Transverse colon (tissue), 4 donors: ENCODE data around the gene TLE5. TPM values are rescaled to one million over a fixed set of nuclear protein-coding genes. Genes with fewer than 3 reads are reported as not detected.
A peak's percentile ranks its signal among the peaks of the same experiment; 100 is the strongest.

ENCODE experiments used
- DNase-seq: peaks from one replicate; pipeline ENCODE4 v3.0.0-alpha.2; 2019
- H3K27ac ChIP-seq, 4 donors: fragments of 200-600 bp; sonication (generic); 2 replicates each; pipeline ENCODE4 v1.5.1; 2016 to 2018; ENCODE audit warnings: inconsistent platforms in 4 of 4
- H3K27me3 ChIP-seq: fragments of 200-600 bp; sonication (generic); 2 replicates; pipeline ENCODE4 v1.5.1; 2017; ENCODE audit warnings: inconsistent platforms
- H3K36me3 ChIP-seq, 4 donors: fragments of 200-600 bp; sonication (generic); 2 replicates each; pipeline ENCODE4 v1.5.1; 2017 to 2019; ENCODE audit warnings: inconsistent platforms in 4 of 4
- H3K4me1 ChIP-seq, 4 donors: fragments of 200-600 bp; sonication (generic); 2 replicates each; pipeline ENCODE4 v1.5.1; 2017 to 2020; ENCODE audit warnings: inconsistent platforms in 4 of 4
- H3K4me3 ChIP-seq, 4 donors: fragments of 200-600 bp; sonication (generic); 1 replicate in 1 of 4; 2 replicates in 3 of 4; pipeline versions ENCODE4 v1.5.1 to v1.6.1; 2017 to 2019; ENCODE audit warnings: inconsistent platforms in 4 of 4
- H3K9me3 ChIP-seq, 2 donors: fragments of 200-600 bp; sonication (generic); 2 replicates each; pipeline ENCODE4 v1.5.1; 2017 to 2019; ENCODE audit warnings: inconsistent platforms in 2 of 2
- CTCF ChIP-seq, 5 experiments: fragments of 200-600 bp in 3 of 5; fragments of 450-650 bp in 2 of 5; sonication (generic) in 3 of 5; IDR thresholded peaks; 1 replicate in 2 of 5; 2 replicates in 3 of 5; pipeline ENCODE4 v1.5.1; 2016 to 2017; ENCODE audit warnings: antibody characterized with exemption in 5 of 5, inconsistent platforms in 3 of 5, mild to moderate bottlenecking in 2 of 5, moderate library complexity in 1 of 5
- EP300 ChIP-seq: sonication (generic); formaldehyde crosslinking; IDR thresholded peaks from one replicate; pipeline ENCODE4 v1.6.1; 2017; ENCODE audit warnings: antibody characterized with exemption, low read depth
- POLR2A ChIP-seq: fragments of 450-650 bp; IDR thresholded peaks from one replicate; pipeline ENCODE4 v1.6.1; 2016; ENCODE audit warnings: antibody characterized with exemption, mild to moderate bottlenecking, moderate library complexity
- POLR2AphosphoS5 ChIP-seq, 3 donors: sonication (generic); formaldehyde crosslinking; IDR thresholded peaks; one replicate each; pipeline ENCODE4 v1.6.1; 2016; ENCODE audit warnings: antibody characterized with exemption in 3 of 3
- WGBS, 2 donors: methylation state at CpG; one replicate each; pipeline ENCODE4 v1.1.5; 2018; ENCODE audit warnings: low coverage in 1 of 2; 5-methylcytosine and 5-hydroxymethylcytosine counted together
- in situ Hi-C, 4 donors: fragments of 200-750 bp; cut with MboI; loops; one replicate each; pipeline versions ENCODE4 v1.15.0 to v1.15.1; 2017; ENCODE audit warnings: low sequenced_read_pairs in 3 of 4, low pct_ligation_motif_present in 1 of 4, low pct_unique_long_range_greater_than_20kb in 1 of 4
- intact Hi-C: fragments of 100-400 bp; cut with DNase I; formaldehyde crosslinking; loops from one replicate; pipeline ENCODE4 v1.15.1; 2023; ENCODE audit warnings: low total_unique reads
- total RNA-seq, 4 donors: library from RNA; depleted of rRNA; stranded (reverse); fragments of >200 nt; gene quantifications; one replicate each; pipeline ENCODE4 v1.1.0, GENCODE V29; 2016

Gene TLE5
- total RNA-seq, 4 donors from 2014 or later, result 307 to 561 (median 400) TPM

- no peak for DNase-seq
- peaks cover 11 to 31% (median 26%) of the 10 kb centered on the region in 4 donors for H3K4me1 ChIP-seq
These were observed 28.0 kb downstream of the TLE5 start for GRCh38 chr19:3034406-3034655.

DNA sequence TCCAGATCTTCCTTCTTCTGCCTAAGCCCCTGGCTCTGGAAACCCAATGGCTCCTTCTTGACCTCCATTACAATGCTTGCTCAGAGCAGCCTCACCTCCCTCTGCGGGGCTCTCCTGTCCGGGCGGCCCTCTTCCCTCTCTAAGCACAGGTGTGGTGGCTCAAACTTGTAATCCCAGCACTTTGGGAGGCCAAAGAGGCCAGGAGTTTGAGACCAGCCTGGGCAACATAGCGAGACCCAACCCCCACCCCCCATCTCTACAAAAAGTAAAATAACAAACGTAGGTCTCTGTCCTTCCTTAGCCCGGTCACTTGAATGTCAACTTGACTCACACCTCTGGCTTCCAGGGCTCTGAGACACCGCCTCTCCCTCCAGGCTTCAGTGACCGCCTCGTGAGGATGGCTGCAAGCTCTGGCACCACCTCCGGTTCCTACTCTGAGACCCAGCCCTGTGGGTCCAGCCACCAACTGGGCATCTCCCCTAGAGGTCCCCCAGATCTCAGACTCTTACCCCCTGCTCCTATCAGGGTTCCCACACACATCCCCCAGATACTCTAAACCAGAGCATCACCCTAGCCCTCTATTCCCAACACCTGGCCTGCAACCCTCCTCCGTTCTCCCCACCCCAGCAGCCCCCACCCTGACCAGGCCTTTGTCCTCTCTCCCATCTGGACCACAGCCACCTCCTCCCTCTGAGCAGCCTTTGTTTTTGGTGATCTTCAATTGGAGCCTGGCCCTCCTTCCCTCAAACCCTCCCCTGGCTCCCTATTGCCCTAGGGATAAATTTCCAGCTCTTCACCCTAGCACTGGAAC is 28.5 kb downstream of the TLE5 start:
- WGBS, 2 donors, result 80 to 85% methylated on average over 1 to 11 of the region's 11 CpGs
- no peaks in the 10 kb centered on the region for H3K27me3 ChIP-seq
- intact Hi-C loops (no loop called here), in situ Hi-C loops (loop anchor here in 1 of 4 donors (10.0 kb wide), 1 partner anchor 59 kb away; the partner anchor contains the start of gene TLE6)
- TF ChIP-seq EP300, result no peak
- TF ChIP-seq POLR2AphosphoS5 (IDR thresholded peaks at IDR 0.05), result no peak
- no peak for TF ChIP-seq CTCF (IDR thresholded peaks at IDR 0.05)
- no peak for TF ChIP-seq POLR2A
- H3K27ac ChIP-seq, result peak overlapping the region in 1 of 4 donors; percentile 95
- H3K9me3 ChIP-seq, result no peaks in the 10 kb centered on the region
- peaks cover 11 to 33% (median 26%) of the 10 kb centered on the region in 4 donors for H3K4me1 ChIP-seq
- no peak overlapping the region for H3K4me3 ChIP-seq
- H3K36me3 ChIP-seq, result no peaks in the 10 kb centered on the region
- no peak for DNase-seq

More at GRCh38 chr19:3034406-3034655, 28.0 kb downstream of the TLE5 start:
- in situ Hi-C loops, result loop anchor here in 1 of 4 donors (10.0 kb wide), 1 partner anchor 60 kb away; the partner anchor contains the start of gene TLE6
- Histone ChIP-seq H3K27ac (peak overlapping the region; percentile 92 to 96 (median 94)), H3K4me3 (no peak overlapping the region), H3K36me3 (no peaks in the 10 kb centered on the region), H3K27me3 (no peaks in the 10 kb centered on the region), H3K9me3 (no peaks in the 10 kb centered on the region)
- no peak for TF ChIP-seq POLR2A
- no peak for TF ChIP-seq CTCF (IDR thresholded peaks at IDR 0.05)
- TF ChIP-seq POLR2AphosphoS5 (IDR thresholded peaks at IDR 0.05), result no peak
- no peak for TF ChIP-seq EP300
- intact Hi-C loops, result no loop called here

- Histone ChIP-seq H3K27me3 (peaks cover 4% of the 10 kb centered on the region), H3K4me3 (no peak overlapping the region), H3K9me3 (no peaks in the 10 kb centered on the region), H3K27ac (no peak overlapping the region), H3K36me3 (no peaks in the 10 kb centered on the region), H3K4me1 (peaks cover 13 to 34% (median 31%) of the 10 kb centered on the region in 4 donors)
- TF ChIP-seq POLR2A (no peak), POLR2AphosphoS5 (IDR thresholded peaks at IDR 0.05) (no peak), EP300 (no peak), CTCF (IDR thresholded peaks at IDR 0.05) (no peak)
- no peak for DNase-seq
- in situ Hi-C loops, result loop anchor here in 1 of 4 donors (10.0 kb wide), 1 partner anchor 57 kb away; the partner anchor contains the start of gene TLE6
- WGBS, 2 donors, result 62 to 70% methylated on average over 5 of the region's 5 CpGs
- intact Hi-C loops, result no loop called here
These were observed 30.8 kb downstream of the TLE5 start for GRCh38 chr19:3031607-3031867.

- Histone ChIP-seq H3K9me3 (no peaks in the 10 kb centered on the region), H3K4me1 (peaks cover 5 to 28% (median 21%) of the 10 kb centered on the region in 4 donors), H3K27ac (peak within 1 kb of the TSS; percentile 58 to 76 (median 74)), H3K27me3 (peaks cover 4% of the 10 kb centered on the region), H3K36me3 (no peaks in the 10 kb centered on the region), H3K4me3 (peak within 1 kb of the TSS; percentile 64 to 79 (median 68))
- TF ChIP-seq CTCF (IDR thresholded peaks at IDR 0.05), result no peak
- TF ChIP-seq POLR2A, result no peak
- TF ChIP-seq EP300, result no peak
- no peak for TF ChIP-seq POLR2AphosphoS5 (IDR thresholded peaks at IDR 0.05)
- 3% methylated on average over 63 of the region's 85 CpGs; no CpG with 5 or more reads in 1 of the 2 donors for WGBS, 2 donors
- in situ Hi-C loops, result no loop called here
- no peak for DNase-seq
- intact Hi-C loops, result no loop called here
These were observed 33.0 kb downstream of the TLE5 start, which contains the start of gene TLE2 for GRCh38 chr19:3029065-3029923. Gene TLE2 (minus strand): TSS chr19:3029280. CDS start chr19:3028904, 376 bp downstream.
